Iris pigment epithelial cell (primary cell): Measurements from ENCODE around the gene HAUS7.
A peak's percentile ranks its signal among the peaks of the same experiment; 100 is the strongest.

Experiments
- DNase-seq: peaks from one replicate; pipeline ENCODE4 v3.0.0-alpha.2; 2011; ENCODE audit warnings: low read depth

The HAUS7 gene

GRCh38 chrX:153438532-153438931 is 31.8 kb downstream of the HAUS7 start:
- DNase-seq, result peak; percentile 24

DNA sequence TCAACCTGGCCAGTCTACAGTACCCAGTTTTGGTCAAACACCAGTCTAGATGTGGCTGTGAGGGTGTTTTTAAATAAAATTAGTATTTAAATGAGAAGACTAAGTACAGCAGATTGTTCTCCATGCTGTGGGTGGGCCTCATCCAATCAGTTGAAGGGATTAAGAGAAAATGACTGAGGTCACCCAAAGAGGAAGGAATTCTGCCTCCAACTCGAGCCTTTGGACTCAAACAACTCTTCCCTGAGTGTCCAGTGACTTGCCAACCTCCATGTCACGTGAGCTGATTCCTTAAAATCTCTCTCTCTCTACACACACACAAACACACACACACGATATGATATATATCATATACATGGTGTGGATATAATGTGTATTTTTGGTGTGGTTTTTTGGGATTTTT is 34.5 kb downstream of the HAUS7 start:
- DNase-seq, result no peak

GRCh38 chrX:153434801-153435200 is 35.6 kb downstream of the HAUS7 start:
- DNase-seq, result no peak

GRCh38 chrX:153433781-153434285 is 36.5 kb downstream of the HAUS7 start:
- no peak for DNase-seq

- DNase-seq, result no peak
These were observed 37.2 kb downstream of the HAUS7 start for GRCh38 chrX:153433161-153433680.

- no peak for DNase-seq
These were observed 39.6 kb downstream of the HAUS7 start for GRCh38 chrX:153430796-153431195.

- no peak for DNase-seq
These were observed 44.2 kb downstream of the HAUS7 start for GRCh38 chrX:153426204-153426603.

DNA sequence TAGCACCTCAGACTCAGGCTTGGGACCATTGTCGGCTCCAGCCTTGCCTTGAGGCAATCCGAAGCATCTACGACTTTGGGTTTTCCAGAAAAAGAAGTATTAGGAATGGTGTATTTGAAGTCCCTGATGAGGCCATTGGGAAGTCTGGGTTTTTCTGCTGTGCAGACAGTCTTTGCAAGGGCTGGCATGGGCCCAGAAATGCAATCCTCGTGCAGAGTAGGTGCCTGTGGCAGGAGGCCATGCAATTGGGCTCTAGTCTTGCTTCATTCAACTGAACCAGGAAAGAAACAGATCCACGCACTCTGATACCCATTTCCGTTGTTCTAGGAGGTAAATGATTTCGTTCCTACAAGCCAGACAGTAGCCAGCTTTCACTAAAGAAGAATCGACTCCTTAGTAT is 46.7 kb downstream of the HAUS7 start:
- DNase-seq, result no peak

GRCh38 chrX:153421856-153422255 is 48.5 kb downstream of the HAUS7 start:
- DNase-seq, result no peak

DNA sequence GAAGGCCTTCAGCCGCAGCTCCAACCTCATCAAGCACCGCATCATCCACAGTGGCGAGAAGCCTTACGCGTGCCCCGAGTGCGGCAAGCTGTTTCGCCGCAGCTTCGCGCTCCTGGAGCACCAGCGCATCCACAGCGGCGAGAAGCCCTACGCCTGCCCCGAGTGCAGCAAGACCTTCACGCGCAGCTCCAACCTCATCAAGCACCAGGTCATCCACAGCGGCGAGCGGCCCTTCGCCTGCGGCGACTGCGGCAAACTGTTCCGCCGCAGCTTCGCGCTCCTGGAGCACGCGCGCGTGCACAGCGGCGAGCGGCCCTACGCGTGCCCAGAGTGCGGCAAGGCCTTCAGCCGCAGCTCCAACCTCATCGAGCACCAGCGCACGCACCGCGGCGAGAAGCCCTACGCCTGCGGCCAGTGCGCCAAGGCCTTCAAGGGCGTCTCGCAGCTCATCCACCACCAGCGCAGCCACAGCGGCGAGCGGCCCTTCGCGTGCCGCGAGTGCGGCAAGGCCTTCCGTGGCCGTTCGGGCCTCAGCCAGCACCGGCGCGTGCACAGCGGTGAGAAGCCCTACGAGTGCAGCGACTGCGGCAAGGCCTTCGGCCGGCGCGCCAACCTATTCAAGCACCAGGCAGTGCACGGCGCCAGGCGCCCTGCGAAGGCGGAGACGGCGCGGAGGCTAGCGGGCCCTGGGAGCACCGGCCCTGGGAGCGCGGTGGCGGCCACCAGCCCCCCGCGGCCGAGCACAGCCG is 49.4 kb downstream of the HAUS7 start:
- DNase-seq, result no peak

- DNase-seq, result no peak
These were observed 52.7 kb downstream of the HAUS7 start for GRCh38 chrX:153417637-153418036.

DNA sequence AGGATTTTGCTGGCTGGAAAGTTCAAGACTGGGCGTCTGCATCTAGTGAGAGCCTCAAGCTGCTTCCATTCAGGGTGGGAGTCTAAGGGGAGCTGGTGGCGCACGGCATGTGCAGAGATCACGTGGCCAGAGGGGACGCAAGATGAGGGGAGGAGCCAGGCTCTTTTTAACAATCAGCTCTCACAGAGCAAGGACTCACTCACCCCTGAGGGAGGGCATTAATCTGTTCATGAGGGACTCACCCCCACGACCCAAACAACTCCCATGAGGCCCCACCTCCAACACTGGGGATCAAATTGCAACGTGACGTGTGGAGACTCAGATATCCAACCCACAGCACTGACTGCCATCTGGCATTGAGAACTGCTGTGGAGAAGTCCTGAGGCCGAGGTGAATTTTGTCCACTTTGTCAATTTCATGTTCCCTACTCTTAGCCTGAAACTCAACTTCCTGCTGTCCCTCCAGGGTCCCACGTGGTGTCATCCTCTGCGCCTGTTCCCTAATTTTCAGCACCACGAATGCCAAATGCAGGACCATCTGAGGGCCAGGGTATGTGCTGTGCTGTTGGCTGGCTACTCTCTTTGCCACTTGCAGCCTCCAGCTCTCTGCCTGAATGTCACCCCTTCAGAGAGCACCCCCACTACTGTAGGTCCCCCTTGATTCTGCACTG is 53.5 kb downstream of the HAUS7 start:
- DNase-seq, result peak; percentile 25

- peak; percentile 44 for DNase-seq
These were observed 55.4 kb downstream of the HAUS7 start for GRCh38 chrX:153414856-153415510.

DNA sequence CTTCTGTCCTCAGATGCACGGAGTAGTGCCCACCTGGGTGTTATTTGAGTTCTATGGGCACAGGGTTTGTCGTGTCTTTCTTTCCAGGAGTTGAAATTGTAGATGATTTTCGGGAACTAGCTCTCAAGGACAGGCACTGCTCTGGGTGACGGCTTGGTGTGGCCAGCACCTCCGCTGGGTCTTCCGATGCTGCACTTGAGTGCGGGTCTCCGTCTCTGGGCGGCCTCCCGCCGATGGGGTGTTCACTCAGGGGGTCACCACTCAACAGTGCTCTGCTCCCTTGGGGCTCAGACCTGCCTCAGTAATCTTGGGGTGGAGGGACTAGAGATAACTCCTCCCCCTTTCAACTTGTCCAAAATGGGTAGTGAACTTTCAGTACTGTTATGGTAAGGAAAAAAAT is 56.6 kb downstream of the HAUS7 start:
- no peak for DNase-seq

- DNase-seq, result no peak
These were observed 57.3 kb downstream of the HAUS7 start for GRCh38 chrX:153412746-153413720.

DNA sequence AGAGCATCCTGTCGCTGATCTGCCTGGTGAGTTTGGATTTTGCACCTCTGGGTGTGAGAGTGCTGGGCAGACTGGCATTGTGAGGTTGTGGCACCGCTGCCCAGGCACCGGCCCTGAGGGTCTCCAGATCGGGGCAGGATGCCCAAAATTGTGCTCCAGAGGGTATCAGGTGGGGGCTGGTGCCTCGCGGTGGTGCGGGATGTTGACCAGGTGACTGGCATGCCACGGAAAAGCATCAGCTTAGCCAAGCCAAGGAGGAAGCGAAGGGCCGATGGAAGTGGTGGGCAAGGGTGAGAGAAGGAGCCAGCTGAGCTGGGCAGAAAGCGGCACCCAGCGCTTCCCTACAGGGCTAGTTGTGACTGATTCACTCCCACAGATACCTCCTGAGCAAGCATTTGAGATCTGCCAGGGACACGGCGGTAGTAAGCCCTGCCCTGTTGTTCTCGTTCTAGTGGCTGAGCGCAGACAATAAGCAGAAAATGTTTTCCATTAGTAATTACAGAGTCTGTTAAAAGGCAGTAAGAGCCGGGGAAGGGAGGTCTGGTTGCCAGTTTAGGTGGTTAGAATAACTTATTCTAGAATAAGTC is 58.3 kb downstream of the HAUS7 start:
- DNase-seq, result no peak

- peak; percentile 6 for DNase-seq
These were observed 59.0 kb downstream of the HAUS7 start, which contains the start of gene ZFP92 for GRCh38 chrX:153411255-153411987. Gene ZFP92 (plus strand): TSS chrX:153411472. CDS start chrX:153418323, 6,851 bp downstream.

GRCh38 chrX:153410888-153411254 is 59.5 kb downstream of the HAUS7 start:
- no peak for DNase-seq

DNA sequence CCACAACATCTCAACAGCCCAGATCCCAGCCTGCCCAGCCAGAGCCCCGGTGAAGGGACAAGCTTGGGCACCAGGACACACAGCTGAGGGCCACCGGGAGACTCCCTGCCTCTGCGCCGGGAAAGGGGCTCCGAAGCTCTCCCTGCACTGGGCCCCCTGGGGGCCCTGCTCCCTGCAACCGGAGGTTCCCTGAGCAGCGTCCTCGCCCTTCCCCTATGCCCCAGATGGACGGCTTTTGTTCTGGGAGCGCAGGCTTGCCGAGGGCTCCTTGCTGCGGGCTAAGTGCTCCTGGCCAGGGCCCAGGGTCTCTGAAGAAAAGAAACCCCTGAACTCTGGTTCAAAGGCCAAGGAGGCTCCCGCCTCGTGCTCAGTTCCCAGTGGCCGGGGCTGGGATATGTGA is 60.0 kb downstream of the HAUS7 start:
- no peak for DNase-seq

- no peak for DNase-seq
These were observed 60.8 kb downstream of the HAUS7 start for GRCh38 chrX:153409414-153410101.
